HT-29 (cell line): ENCODE measurements around the gene NCOR1. TPM values are rescaled to one million over a fixed set of nuclear protein-coding genes. Genes with fewer than 3 reads are reported as not detected.
"Not testable (repeated sequence)": the region's sequence is repeated elsewhere in the genome, so short reads cannot be mapped to it uniquely, and the experiment has no call there.

Experiments
- DNase-seq: peaks from one replicate; pipeline ENCODE4 v3.0.0-alpha.2; 2015; ENCODE audit warnings: low spot score
- total RNA-seq: library from RNA; depleted of rRNA; stranded (reverse); fragments of >200 nt; shearing (Covaris generic); gene quantifications from 2 replicates; pipeline ENCODE4 v1.2.3, GENCODE V29; 2014

Gene NCOR1
- total RNA-seq, 1 experiment from 2014 or later = 67.7 TPM

DNA sequence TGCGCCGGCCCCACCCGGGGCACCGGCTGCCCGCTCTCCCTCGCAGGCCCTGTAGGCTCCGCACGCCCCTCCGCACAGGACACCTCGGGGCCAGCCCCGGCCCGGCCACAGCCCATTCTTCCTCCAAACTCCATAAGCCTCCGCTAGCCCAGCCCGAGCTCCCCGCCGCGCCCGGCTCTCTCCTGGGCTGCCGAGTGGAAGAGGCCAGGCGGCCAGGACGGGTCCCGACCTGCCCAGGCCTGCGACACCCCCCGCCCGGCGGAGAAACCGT lies 397 bp downstream of the NCOR1 start:
- no peak for DNase-seq

DNA sequence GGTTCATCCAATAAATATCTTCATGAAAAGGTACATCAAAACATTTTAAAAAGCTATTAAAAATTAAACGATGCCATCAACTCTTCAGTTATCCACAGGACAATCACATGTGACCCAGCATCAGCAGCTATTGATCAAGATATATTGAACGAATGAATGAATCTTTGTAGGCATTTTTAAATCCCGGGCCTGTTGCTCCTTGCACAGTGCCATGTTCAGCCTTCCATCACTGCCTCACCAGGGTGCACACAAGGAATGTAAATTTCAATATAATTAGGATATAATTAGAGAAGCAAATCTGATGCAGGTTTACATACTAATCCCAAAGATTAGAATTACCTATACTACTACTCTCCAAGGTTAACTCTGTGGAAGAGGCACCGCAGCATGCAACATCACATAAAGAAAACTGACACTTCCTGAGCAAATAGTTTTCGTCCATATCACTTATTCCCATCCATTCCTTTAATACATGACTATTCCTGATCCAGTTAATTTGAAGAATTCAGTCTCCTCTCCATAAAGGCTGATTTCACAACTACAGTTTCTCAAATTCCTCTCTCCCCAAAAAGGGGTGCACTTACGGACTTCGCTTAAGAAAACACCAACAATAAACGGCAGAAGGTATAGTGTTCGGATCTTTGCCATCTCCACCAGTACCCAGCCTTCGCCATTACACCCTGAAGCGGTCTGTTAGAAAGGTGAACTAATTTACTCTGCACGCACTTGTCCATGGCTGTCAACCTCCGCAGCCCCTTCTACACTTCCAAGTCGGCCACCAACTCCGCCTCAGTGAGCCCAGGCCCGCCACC lies 938 bp downstream of the NCOR1 start:
- DNase-seq = peak; percentile 55

DNA sequence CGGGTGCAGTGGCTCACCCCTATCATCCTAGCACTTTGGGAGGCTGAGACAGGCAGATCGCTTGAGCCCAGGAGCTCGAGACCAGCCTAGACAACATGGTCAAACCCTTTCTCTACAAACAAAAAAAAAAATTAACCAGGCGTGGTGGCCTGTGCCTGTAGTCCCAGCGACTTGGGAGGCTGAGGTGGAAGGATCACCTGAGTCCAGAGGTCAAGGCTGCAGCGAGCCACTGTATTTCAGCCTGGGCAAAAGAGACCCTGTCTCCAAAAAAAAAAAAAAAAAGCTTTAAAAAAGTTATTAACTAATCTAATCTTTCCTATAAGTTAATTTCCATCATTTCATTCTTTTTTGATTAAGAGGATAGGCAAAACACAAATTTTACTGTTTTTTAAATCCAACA lies 2.5 kb downstream of the NCOR1 start:
- DNase-seq = no peak

DNA sequence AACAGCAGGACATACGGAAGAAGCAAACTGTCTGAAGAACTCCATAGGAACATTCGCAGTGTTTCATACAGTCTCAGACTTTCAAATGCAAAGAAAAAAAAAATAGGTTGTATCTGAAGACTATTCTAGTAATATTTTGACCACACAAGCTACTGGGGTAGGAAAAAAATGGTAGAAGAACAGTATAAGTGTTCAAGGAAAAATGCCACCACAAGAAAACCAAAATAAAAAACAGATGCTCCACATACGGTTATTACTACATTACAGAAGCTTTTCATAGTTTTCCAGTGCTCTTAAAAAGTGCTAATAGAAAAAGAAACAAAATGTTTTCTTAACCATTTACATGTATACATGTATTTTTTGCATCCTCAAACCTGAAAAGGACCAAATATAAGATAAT lies 3.7 kb downstream of the NCOR1 start:
- no peak for DNase-seq

DNA sequence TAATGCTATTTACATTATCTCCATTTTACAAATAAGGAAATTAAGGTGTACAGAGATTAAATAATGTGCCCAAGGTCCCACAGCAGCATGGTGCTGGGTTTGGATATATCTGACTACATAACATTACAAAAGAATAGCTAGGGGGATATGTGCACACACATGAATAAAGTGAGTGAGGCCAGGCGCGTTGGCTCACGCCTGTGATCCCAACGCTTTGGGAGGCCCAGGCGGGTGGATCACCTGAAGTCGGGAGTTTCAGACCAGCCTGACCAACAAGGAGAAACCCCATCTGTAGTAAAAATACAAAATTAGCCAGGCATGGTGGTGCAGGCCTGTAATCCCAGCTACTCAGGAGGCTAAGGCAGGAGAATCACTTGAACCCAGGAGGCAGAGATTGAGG lies 10.6 kb downstream of the NCOR1 start:
- not testable (repeated sequence) for DNase-seq

DNA sequence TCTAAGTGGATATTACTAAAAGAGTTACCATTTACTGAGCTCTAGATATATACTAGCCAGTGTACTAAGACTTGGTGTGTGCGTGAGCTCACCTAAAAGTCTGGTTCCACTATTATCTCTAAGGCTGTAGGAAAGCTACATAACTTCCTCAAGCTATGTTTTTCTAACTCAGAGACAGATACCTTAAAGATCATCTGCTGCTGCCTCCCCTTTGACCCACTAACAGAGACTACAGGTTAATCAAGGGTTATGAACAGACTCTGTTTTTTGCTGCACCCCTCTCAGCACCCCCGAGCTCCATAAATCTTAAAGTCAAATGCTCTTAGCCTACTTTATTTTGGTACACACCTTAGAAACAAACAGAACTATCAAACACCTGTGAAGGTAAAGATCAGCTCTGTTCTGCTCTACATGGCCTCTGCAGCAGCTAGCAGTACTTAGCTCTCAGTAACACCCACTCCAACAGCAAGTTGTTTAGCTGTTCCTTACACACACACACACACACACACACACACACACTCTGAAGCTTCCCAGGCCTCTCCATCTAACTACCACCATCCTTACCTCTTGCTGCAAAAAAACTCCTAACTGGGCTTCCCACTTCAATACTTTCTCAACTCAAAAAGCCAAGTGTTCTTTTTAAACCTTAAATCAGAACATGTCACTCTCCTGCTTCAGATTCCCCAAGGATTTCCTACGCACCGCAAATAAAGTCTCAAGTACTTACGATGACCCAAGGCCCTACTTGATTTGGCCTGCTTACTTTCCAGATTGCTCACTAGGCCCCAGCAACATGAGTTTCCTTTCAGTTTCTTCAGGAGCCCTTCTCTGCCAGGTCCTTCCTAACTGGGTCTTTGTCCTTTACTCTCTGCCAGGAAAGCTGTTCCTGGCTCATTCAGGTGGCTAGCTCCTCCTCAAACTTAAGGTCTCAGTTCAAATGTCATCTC lies 12.5 kb downstream of the NCOR1 start:
- DNase-seq = not testable (repeated sequence)

DNA sequence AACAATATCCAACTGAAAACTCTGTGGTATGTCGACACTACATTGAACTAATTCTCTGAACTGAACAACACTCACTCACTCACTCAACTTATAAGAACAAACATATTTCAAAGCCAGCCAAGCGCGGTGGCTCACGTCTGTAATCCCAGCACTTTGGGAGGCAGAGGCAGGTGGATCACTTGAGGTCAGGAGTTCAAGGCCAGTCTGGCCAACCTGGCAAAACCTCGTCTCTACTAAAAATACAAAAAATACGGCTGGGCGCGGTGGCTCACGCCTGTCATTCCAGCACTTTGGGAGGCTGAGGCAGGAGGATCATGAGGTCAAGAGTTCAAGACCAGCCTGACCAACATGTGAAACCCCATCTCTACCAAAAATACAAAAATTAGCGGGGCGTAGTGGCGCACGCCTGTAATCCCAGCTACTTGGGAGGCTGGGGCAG lies 13.6 kb downstream of the NCOR1 start:
- DNase-seq = not testable (repeated sequence)

DNA sequence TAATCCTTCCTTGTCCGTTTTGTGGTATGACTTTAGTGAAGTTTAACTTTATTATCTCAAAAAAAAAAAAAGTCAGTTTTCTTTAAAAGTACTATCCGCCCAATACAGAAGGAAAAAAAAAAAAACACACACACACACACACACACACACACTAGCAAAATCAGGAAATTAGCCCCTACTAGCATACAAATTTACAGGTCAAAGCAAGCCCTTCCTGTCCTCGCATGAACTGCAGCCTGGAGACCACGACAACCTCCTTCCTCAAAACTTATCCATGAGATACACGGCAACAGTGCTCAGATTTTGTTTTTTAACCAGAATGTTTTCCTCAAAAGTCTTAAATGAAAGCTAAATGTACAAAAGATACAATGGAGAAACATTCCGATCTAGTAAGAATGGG lies 16.2 kb downstream of the NCOR1 start:
- DNase-seq = no peak

DNA sequence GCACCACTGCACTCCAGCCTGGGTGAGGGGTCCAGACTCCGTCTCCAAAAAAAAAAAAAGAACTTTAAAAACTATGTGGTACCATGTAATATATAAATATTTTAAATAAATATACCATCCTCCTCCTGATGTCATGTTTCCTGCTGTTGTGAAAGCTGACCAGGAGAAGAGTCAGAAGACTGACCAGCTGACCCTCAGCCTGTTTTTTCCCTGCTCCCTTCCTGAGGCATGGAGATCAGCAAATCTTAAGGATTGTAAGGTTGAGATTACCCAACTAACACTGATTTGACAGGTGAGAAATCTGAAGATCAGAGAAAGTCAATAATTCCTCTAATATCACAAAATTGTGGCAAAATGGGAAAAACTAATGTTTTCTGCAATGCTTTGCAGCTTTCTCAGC lies 18.1 kb downstream of the NCOR1 start:
- no peak for DNase-seq

DNA sequence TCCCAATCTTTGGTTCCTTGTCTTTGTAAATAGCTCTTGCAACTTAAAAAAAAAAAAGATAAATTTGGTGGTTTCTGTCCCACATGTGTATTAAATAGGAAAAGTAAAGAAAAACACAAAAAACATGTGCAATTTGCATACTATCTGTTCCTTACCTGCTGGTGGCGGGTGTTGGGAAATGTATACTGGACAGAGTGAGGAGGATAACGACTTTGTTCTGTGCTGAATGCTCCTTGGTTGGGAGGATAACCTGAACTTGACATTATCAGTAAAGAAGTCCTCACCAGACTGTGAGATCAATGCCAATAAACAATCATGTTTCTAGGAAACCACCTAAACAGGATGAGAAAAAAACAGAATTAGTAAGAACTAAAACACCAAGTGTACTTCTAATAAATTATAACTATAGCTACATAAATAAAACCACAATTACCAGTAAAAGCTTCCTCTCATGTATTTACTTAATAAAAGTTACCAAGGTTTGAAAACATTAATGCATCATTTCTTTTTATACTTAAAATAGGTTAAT lies 21.0 kb downstream of the NCOR1 start:
- not testable (repeated sequence) for DNase-seq

DNA sequence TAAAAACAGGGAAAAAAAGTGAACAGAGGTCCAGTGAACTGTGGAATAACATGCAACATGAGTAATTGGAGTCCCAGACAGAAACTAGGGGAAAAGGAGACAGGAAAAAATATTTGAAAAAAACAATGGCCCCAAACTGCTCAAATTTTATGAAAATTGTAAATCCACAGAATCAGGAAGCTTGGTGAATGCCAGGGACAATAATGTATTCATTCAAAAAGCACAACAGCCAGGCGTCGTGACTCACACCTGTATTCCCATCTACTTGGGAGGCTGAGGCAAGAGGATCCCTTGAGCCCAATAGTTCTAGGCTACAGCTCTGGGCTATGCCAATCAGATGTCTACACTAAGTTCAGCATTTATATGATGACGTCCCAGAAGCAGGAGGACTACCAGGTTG lies 23.7 kb downstream of the NCOR1 start:
- DNase-seq = no peak

DNA sequence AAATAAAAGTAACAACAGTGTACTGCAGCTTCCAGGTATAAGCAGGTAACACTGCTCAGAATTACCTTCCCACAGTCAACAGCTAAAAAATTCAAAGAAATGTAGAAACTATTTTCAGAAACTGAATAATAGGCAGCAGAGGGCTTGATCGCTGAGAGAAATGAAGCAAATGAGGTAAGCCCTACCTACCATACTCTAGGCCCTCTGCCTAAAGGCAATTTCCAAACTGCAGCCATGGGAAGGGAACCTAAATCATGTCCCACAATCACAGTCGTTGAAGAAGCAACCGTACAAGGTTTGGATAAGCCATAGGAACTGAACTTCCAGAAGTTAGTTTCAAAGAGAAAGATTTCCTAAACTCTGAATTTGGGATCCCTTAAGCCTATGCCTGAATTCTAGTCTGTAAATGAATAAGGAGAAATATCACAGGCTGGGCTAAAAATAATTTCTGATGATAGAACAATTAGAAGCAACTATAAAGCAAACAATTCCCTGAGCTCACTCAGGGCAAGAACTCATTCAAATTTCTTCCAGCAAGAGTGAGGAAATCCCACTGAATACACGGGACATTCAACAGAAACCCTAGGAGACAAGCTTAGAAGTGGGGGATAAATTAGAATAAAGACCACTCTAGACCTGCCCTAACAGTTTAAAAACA lies 24.5 kb downstream of the NCOR1 start:
- no peak for DNase-seq

DNA sequence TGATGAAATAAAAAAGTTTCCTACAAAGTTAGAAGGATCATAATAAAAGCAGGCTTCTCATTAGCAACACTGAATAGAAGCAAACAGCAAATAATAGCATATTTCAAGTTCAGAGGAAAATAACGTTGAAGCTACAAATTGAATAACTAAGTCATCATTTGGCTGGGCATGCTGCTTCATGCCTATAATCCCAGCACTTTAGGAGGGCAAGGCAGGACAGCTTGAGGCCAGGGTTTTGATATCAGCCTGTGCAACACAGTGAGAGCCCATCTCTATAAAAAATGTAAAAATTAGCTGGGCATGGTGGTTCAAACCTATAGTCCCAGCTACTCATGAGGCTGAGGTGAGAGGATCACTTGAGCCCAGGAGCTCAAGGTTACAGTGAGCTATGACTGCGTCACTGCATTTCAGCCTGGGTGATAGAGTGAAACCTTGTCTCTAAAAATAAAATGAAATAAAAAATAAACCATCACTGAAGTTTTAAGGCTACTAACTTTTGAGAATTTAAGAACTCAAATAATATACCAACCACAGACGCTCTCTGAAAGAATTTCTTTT lies 25.5 kb downstream of the NCOR1 start:
- DNase-seq = no peak

DNA sequence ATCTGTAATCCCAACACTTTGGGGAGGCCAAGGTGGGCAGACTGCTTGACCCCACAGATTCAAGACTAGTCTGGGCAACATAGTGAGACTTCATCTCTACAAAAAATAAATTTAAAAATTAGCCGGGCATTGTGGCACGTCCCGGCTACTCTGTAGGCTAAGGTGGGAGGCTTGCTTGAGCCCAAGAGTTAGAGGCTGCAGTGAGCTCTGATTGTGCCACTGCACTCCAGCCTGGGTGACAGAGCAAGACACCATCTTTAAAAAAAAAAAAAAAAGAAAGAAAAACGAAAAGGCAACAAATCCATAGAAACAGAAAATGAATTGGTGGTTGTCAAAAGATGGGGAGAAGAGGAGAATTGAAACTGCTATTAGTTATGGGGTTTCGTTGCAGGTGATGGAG lies 27.7 kb downstream of the NCOR1 start:
- no peak for DNase-seq

DNA sequence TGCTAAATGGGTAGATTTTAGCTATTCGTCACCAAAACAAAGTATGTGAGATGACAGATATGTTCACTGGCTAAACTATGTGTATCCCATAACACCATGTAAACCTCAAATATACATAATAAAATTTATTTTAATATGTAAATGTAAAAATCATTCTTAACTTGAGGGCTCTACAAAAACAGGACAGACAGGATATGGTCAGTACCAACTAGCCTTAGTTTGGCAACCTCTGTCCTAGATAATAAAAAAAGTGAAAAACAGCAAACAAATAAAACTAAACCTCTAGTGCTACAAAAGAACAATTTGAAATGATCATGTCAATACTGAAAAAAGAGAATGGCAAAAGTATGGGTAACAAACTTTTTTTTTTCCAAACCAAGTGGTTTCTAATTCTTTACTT lies 33.8 kb downstream of the NCOR1 start:
- no peak for DNase-seq

DNA sequence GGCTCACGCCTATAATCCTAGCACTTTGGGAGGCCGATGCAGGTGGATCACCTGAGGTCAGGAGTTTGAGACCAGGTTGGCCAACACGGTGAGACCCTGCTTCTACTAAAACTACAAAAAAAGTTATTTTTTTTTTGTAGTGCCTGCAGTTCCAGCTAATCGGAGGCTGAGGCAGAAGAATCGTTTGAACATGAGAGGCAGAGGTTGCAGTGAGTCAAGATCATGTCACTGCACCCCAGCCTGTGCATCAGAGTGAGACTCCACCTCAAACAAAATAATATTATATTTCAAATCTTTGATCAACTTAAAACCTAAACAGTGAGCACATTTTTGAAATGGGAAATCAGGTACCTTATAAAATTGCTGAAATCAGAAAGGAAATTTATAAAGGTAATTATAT lies 36.5 kb downstream of the NCOR1 start:
- DNase-seq = no peak

DNA sequence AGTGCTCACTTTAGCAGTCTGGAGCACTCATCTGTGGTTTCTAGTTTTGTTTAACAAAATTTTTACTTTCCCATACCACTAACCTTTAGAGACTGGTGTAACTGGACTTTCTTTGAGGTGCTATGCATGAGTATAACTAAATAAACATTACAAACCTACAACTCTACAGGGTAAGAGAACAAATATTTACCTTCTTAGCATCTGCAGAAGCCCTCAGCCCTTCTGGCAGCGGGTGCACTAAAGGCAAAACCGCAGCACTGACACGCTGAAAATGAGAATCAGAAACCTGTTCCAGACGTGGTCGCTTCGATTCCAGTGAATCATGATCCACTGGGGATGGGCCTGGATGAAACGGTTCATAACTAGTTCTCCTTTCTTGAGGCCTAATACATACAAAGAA lies 43.7 kb downstream of the NCOR1 start:
- DNase-seq = peak; percentile 56

DNA sequence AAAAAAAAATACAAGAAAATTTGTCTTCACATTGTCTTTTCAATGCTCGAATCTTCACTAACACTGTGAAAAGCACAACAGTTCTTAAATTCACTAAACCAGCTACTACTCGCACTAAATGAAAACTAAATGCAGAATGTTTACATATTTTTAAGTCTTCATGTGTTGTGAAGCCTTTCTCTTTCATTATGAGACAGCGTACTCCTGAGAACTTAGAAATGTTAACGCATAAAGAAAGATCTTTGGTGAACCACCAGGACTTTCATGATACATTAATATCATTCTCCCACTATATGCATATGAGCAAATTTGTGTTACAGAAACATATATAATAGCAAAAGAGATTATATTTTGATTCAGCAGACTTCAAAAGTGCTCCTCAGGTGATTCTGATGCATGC lies 48.6 kb downstream of the NCOR1 start:
- DNase-seq = not testable (repeated sequence)

DNA sequence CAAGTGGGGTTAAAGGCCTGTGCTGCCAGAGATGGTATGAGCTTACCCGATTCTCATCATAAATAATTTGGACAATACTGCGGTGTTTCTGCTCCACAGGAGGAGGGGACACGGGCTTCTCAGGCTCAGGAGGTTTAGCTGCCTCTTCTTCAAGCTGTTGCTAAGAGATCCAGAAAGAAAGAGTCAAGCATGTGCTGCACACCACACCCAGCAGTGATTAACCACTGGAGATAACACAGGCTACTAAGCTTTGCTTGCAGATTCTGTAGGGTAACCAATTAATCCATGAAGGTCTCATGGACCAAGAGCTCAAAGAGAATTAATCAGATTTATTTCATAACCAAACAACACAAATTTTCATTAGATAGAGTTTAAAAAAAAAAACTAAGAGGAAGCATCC lies 56.6 kb downstream of the NCOR1 start:
- no peak for DNase-seq

DNA sequence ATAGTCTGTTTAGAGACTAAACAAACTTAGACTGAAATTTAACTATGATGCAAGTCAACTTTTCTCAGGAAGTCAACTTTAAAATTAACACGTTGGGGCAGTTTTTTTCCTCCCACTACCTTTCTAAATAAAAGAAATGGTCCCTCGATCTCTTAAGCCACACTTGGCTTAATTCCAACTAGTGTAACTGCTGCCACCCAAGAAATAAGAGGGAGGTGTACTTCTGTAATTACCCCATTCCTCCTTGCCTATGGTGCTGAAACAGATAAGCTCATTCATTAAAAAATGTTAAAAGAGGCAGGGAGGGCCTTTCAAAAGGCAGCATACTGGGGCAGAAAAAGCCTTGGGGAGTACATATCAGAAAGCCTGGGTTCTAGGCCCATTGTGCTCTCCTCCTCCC lies 59.8 kb downstream of the NCOR1 start:
- no peak for DNase-seq

DNA sequence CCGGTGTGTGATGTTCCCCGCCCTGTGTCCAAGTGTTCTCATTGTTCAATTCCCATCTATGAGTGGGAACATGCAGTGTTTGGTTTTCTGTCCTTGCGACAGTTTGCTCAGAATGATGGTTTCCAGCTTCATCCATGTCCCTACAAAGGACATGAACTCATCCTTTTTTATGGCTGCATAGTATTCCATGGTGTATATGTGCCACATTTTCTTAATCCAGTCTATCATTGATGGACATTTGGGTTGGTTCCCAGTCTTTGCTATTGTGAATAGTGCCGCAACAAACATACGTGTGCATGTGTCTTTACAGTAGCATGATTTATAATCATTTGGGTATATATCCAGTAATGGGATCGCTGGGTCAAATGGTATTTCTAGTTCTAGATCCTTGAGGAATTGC lies 63.0 kb downstream of the NCOR1 start:
- DNase-seq = not testable (repeated sequence)
